K562 (cell line): ENCODE measurements around the gene OSBPL1A.

Experiments used
- BRCA1 ChIP-seq, 2 experiments: fragments of 450-650 bp in 1 of 2; sonication (generic) in 1 of 2; formaldehyde crosslinking in 1 of 2; IDR thresholded peaks; 2 replicates each; pipeline versions ENCODE4 v1.5.0 to v1.6.1; 2017 to 2020; ENCODE audit warnings: mild to moderate bottlenecking in 1 of 2, missing genetic modification reagents in 1 of 2
- EP300 ChIP-seq: IDR thresholded peaks from 2 replicates; pipeline ENCODE4 v1.6.1; 2012; ENCODE audit warnings: low read length, improper control_type of control experiment
- HBP1 ChIP-seq: fragments of 450-650 bp; formaldehyde crosslinking; IDR thresholded peaks from 2 replicates; pipeline ENCODE4 v1.4.0; 2022; ENCODE audit warnings: missing genetic modification characterization
- JUNB ChIP-seq: fragments of 450-650 bp; formaldehyde crosslinking; conservative IDR thresholded peaks from 2 replicates; pipeline ENCODE4 v1.4.0; 2020; ENCODE audit warnings: mild to moderate bottlenecking
- MXI1 ChIP-seq: IDR thresholded peaks from 2 replicates; pipeline ENCODE4 v1.6.1; 2011; ENCODE audit warnings: low read depth, mild to moderate bottlenecking, improper control_type of control experiment, low read length
- MYC ChIP-seq, 2 experiments: fragments of 250-450 bp in 1 of 2; sonication (Bioruptor Pico) in 1 of 2; IDR thresholded peaks; 2 replicates each; pipeline versions ENCODE4 v1.5.1 to v1.6.1; 2012 to 2021; ENCODE audit warnings: low read depth in 2 of 2, borderline replicate concordance in 1 of 2, improper control_type of control experiment in 1 of 2, low read length in 1 of 2, mild to moderate bottlenecking in 1 of 2, moderate library complexity in 1 of 2
- POLR2A ChIP-seq: fragments of 450-650 bp; conservative IDR thresholded peaks from 2 replicates; pipeline ENCODE4 v1.6.1; 2016
- SMARCC2 ChIP-seq: fragments of 450-650 bp; IDR thresholded peaks from 2 replicates; pipeline ENCODE4 v1.6.1; 2017; ENCODE audit warnings: antibody characterized with exemption, moderate library complexity, mild to moderate bottlenecking, low read depth
- SMARCE1 ChIP-seq: fragments of 450-650 bp; IDR thresholded peaks from 2 replicates; pipeline ENCODE4 v1.7.1; 2016; ENCODE audit warnings: mild to moderate bottlenecking
- SMC3 ChIP-seq: conservative IDR thresholded peaks from 2 replicates; pipeline ENCODE4 v1.6.1; 2011; ENCODE audit warnings: low read depth, low read length, improper control_type of control experiment; ENCODE audit not compliant: insufficient read depth
- ZNF12 ChIP-seq: sonication (generic); formaldehyde crosslinking; IDR thresholded peaks from 2 replicates; pipeline ENCODE4 v1.4.0; 2020; ENCODE audit warnings: mild to moderate bottlenecking, missing genetic modification reagents
- ZNF121 ChIP-seq: sonication (generic); formaldehyde crosslinking; conservative IDR thresholded peaks from 2 replicates; pipeline ENCODE4 v1.8.0; 2022; ENCODE audit warnings: missing genetic modification reagents
- TF ChIP-seq, protein P1 (sequence below), 3 experiments: IDR thresholded peaks in 2 of 3; conservative IDR thresholded peaks in 1 of 3; 2 replicates each; pipeline ENCODE4 v1.5.1; 2011 to 2012; ENCODE audit warnings: low read length in 3 of 3, mild to moderate bottlenecking in 3 of 3, control low read depth in 2 of 3, improper control_type of control experiment in 1 of 3, inconsistent platforms in 1 of 3, low read depth in 1 of 3, mixed read lengths in 1 of 3, moderate library complexity in 1 of 3; ENCODE audit not compliant: insufficient read depth in 2 of 3

DNA sequence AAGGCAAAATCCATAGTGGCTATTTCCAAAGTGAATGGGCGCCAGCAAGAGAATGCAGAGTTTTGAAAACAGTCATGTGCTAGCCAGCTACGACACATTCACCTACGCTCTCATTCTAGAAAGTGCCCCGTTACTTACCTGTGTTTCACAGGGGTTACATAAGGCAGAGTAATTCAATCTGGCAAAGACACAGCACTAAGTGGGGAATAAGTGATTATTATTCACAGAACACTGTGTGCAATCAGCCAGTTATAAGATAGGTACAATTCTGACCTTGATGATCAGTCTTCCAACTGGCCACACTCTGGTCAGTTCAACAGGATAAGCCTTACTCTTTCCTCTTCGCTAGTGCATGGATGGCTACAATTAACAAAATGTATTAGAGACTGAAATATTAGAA lies 152.9 kb downstream of the OSBPL1A start:
- TF ChIP-seq MYC (IDR thresholded peaks at IDR 0.05; ENCODE audit: low read depth, low read length) (no peak), MYC (CRISPR knock-in tag; IDR thresholded peaks at IDR 0.05; ENCODE audit: borderline replicate concordance, low read depth) (no peak), EP300 (no peak), MXI1 (no peak), ZNF121 (no peak), SMARCC2 (no peak), SMC3 (no peak), ZNF12 (CRISPR knock-in tag) (no peak), SMARCE1 (no peak), HBP1 (CRISPR knock-in tag) (no peak), POLR2A (no peak), JUNB (CRISPR knock-in tag) (no peak), BRCA1 (IDR thresholded peaks at IDR 0.05) (no peak), BRCA1 (CRISPR knock-in tag; IDR thresholded peaks at IDR 0.05) (no peak)
- TF ChIP-seq, protein P1, sequence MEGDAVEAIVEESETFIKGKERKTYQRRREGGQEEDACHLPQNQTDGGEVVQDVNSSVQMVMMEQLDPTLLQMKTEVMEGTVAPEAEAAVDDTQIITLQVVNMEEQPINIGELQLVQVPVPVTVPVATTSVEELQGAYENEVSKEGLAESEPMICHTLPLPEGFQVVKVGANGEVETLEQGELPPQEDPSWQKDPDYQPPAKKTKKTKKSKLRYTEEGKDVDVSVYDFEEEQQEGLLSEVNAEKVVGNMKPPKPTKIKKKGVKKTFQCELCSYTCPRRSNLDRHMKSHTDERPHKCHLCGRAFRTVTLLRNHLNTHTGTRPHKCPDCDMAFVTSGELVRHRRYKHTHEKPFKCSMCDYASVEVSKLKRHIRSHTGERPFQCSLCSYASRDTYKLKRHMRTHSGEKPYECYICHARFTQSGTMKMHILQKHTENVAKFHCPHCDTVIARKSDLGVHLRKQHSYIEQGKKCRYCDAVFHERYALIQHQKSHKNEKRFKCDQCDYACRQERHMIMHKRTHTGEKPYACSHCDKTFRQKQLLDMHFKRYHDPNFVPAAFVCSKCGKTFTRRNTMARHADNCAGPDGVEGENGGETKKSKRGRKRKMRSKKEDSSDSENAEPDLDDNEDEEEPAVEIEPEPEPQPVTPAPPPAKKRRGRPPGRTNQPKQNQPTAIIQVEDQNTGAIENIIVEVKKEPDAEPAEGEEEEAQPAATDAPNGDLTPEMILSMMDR (IDR thresholded peaks at IDR 0.05 in 2 of 3, conservative IDR thresholded peaks at IDR 0.05 in 1 of 3; ENCODE audit: insufficient read depth in 2 of 3, low read depth in 1 of 3, low read length in 3 of 3): no peak
